Heart left ventricle (tissue), 16 donors: Measurements from ENCODE around the gene PTRH1. TPM values are rescaled to one million over a fixed set of nuclear protein-coding genes. Genes with fewer than 3 reads are reported as not detected.
A peak's percentile ranks its signal among the peaks of the same experiment; 100 is the strongest.

Source experiments
- ATAC-seq, 4 donors: fragments of 200-7000 bp; cut with Tn5 transposase; one replicate each; pipeline ENCODE4 v1.9.1; 2020 to 2022; ENCODE audit warnings: moderate library complexity in 4 of 4, mild to moderate bottlenecking in 3 of 4, moderate number of reproducible peaks in 1 of 4
- DNase-seq, 5 donors: peaks; one replicate each; pipeline ENCODE4 v3.0.0-alpha.2; 2020
- H3K27ac ChIP-seq, 12 donors: fragments of 200-600 bp; sonication (generic) in 4 of 12; one replicate each; pipeline versions ENCODE4 v1.5.0 to v1.8.0; 2016 to 2022; ENCODE audit warnings: mild to moderate bottlenecking in 2 of 12
- H3K27me3 ChIP-seq, 9 donors: fragments of 200-600 bp; sonication (generic) in 2 of 9; one replicate each; pipeline versions ENCODE4 v1.5.1 to v1.8.0; 2016 to 2022; ENCODE audit warnings: mild to moderate bottlenecking in 3 of 9
- H3K36me3 ChIP-seq, 9 donors: fragments of 200-600 bp; sonication (generic) in 2 of 9; one replicate each; pipeline versions ENCODE4 v1.5.0 to v1.8.0; 2018 to 2022; ENCODE audit warnings: mild to moderate bottlenecking in 2 of 9
- H3K4me1 ChIP-seq, 12 donors: fragments of 200-600 bp; sonication (generic) in 4 of 12; one replicate each; pipeline versions ENCODE4 v1.5.0 to v1.8.0; 2016 to 2022; ENCODE audit warnings: mild to moderate bottlenecking in 3 of 12
- H3K4me3 ChIP-seq, 12 donors: fragments of 200-600 bp; sonication (generic) in 4 of 12; one replicate each; pipeline versions ENCODE4 v1.5.0 to v1.8.0; 2017 to 2022; ENCODE audit warnings: mild to moderate bottlenecking in 9 of 12, moderate library complexity in 4 of 12
- H3K9me3 ChIP-seq, 12 donors: fragments of 200-600 bp; sonication (generic) in 4 of 12; one replicate each; pipeline versions ENCODE4 v1.5.0 to v1.8.0; 2016 to 2022; ENCODE audit warnings: mild to moderate bottlenecking in 1 of 12
- CTCF ChIP-seq, 12 donors: fragments of 200-600 bp; sonication (generic) in 4 of 12; IDR thresholded peaks; one replicate each; pipeline versions ENCODE4 v1.5.0 to v1.8.0; 2018 to 2022; ENCODE audit warnings: antibody characterized with exemption in 12 of 12, mild to moderate bottlenecking in 5 of 12
- POLR2A ChIP-seq, 2 donors: fragments of 450-650 bp; IDR thresholded peaks; one replicate each; pipeline ENCODE4 v1.6.1; 2017; ENCODE audit warnings: antibody characterized with exemption in 2 of 2, mild to moderate bottlenecking in 2 of 2, moderate library complexity in 2 of 2
- WGBS, 4 donors: extraction: QIAGEN DNeasy Blood & Tissue Kit in 2 of 4; methylation state at CpG; one replicate each; pipeline versions ENCODE4 v1.1.5 to v1.1.7; 2013 to 2018; 5-methylcytosine and 5-hydroxymethylcytosine counted together
- intact Hi-C, 10 donors: fragments of 100-400 bp; cut with DNase I; formaldehyde crosslinking; loops; one replicate each; pipeline versions ENCODE4 v1.11.1 to v1.14.2; 2022
- polyA plus RNA-seq, 2 donors: library from polyadenylated mRNA; stranded (reverse); fragments of 200-250 nt; gene quantifications; one replicate each; pipeline ENCODE4 v1.2.3, GENCODE V29; 2013
- total RNA-seq, 9 donors: library from RNA; depleted of rRNA in 2 of 9; stranded (reverse); fragments of >200 nt in 2 of 9; fragmentation: NEBNext Ultra II Directional in 3 of 9; extraction: Animal tissue kit (Norgen Biotek cat#: 25700) in 3 of 9; gene quantifications; one replicate each; pipeline versions ENCODE4 v1.1.0 to v1.2.4, GENCODE V29; 2016 to 2023
- donor health status: ischemic (EF 13 %, LVEDD 7.1; RV severe dilation, severe dysfunction).
- donor health status: healthy with polysubstance abuse.
- donor health status: DM: no; HTN: yes; CAD: no.
- donor health status: DM: no; HTN: no; CAD: no.
- donor health status: ischemic (EF 25% LVEDD 6.9; RV normal size, moderate dysfunction).
- donor health status: ischemic (EF 25% LVEDD 5.7; RV mildly dilated, moderate dysfunction).
- donor health status: healthy.
- donor health status: DM: yes; HTN: yes; CAD: no.
- donor health status: ischemic (EF 35%, LVEDD 5.7; RV mildly dilated, moderate dysfunction).
- donor health status: nonischemic (EF 11% LVEDD 7.7; RV severe dilation, severe dysfunction).
- donor health status: DM: yes; HTN: yes; CAD: no.
- donor health status: PGD.
- donor health status: ischemic (EF 29% LVEDD 5.4; RV normal size, mild dysfunction).
- donor health status: nonischemic (EF 23%, LVEDD 6.1; RV moderate dilation, normal function).

Gene PTRH1
- total and polyA plus RNA-seq, 11 donors = 7.3 to 44.7 (median 14.0) TPM

- H3K36me3 ChIP-seq = peaks cover 0 to 56% (median 33%) of the 10 kb centered on the region in 9 donors
- no peak overlapping the region for H3K4me3 ChIP-seq
- peaks cover 0 to 35% (median 14%) of the 10 kb centered on the region in 9 donors for H3K27me3 ChIP-seq
- peaks cover 6 to 50% (median 13%) of the 10 kb centered on the region in 12 donors for H3K4me1 ChIP-seq
- no peak for DNase-seq
- 64 to 66% (median 66%) methylated on average over 7 to 8 of the region's 8 CpGs for WGBS, 4 donors
- H3K27ac ChIP-seq = peak overlapping the region in 7 of 12 donors; percentile 51 to 81 (median 75)
- H3K9me3 ChIP-seq = no peaks in the 10 kb centered on the region
- TF ChIP-seq CTCF (IDR thresholded peaks at IDR 0.05) = no peak
- TF ChIP-seq POLR2A (IDR thresholded peaks at IDR 0.05) = no peak
- intact Hi-C loops = no loop called here
- no peak for ATAC-seq
These were observed 38.2 kb upstream of the PTRH1 start for GRCh38 chr9:127753622-127754021.

- ATAC-seq (no peak), DNase-seq (no peak)
- intact Hi-C loops = no loop called here
- Histone ChIP-seq H3K4me3 (no peak overlapping the region), H3K9me3 (no peaks in the 10 kb centered on the region), H3K27me3 (peaks cover 0 to 35% (median 14%) of the 10 kb centered on the region in 9 donors), H3K36me3 (peaks cover 0 to 56% (median 34%) of the 10 kb centered on the region in 9 donors), H3K4me1 (peaks cover 5 to 46% (median 13%) of the 10 kb centered on the region in 12 donors), H3K27ac (peak overlapping the region in 1 of 12 donors; percentile 29)
- TF ChIP-seq POLR2A (IDR thresholded peaks at IDR 0.05) (no peak), CTCF (IDR thresholded peaks at IDR 0.05) (no peak)
- 75 to 77% (median 76%) methylated on average over 8 of the region's 8 CpGs for WGBS, 4 donors
These were observed 37.7 kb upstream of the PTRH1 start for GRCh38 chr9:127753148-127753547.

- H3K27ac ChIP-seq = no peak overlapping the region
- DNase-seq (no peak), ATAC-seq (peak in 2 of 4 donors; percentile 31 to 33)
- H3K36me3 ChIP-seq = peaks cover 0 to 68% (median 49%) of the 10 kb centered on the region in 9 donors
- TF ChIP-seq POLR2A (IDR thresholded peaks at IDR 0.05) = no peak
- no peak for TF ChIP-seq CTCF (IDR thresholded peaks at IDR 0.05)
- H3K9me3 ChIP-seq = no peaks in the 10 kb centered on the region
- WGBS, 4 donors = 35 to 43% (median 37%) methylated on average over 10 of the region's 10 CpGs
- peaks cover 3 to 43% (median 10%) of the 10 kb centered on the region in 12 donors for H3K4me1 ChIP-seq
- intact Hi-C loops = no loop called here
- peaks cover 0 to 30% (median 14%) of the 10 kb centered on the region in 9 donors for H3K27me3 ChIP-seq
- H3K4me3 ChIP-seq = no peak overlapping the region
These were observed 36.0 kb upstream of the PTRH1 start for GRCh38 chr9:127751269-127752054.

GRCh38 chr9:127749090-127749787 lies 33.8 kb upstream of the PTRH1 start:
- no peak overlapping the region for H3K4me3 ChIP-seq
- peaks cover 0 to 10% (median 5%) of the 10 kb centered on the region in 9 donors for H3K27me3 ChIP-seq
- TF ChIP-seq POLR2A (IDR thresholded peaks at IDR 0.05) = no peak
- TF ChIP-seq CTCF (IDR thresholded peaks at IDR 0.05) = no peak
- ATAC-seq = no peak
- peaks cover 0 to 84% (median 64%) of the 10 kb centered on the region in 9 donors for H3K36me3 ChIP-seq
- no peak overlapping the region for H3K27ac ChIP-seq
- H3K4me1 ChIP-seq = peaks cover 0 to 23% (median 3%) of the 10 kb centered on the region in 12 donors
- H3K9me3 ChIP-seq = no peaks in the 10 kb centered on the region
- no peak for DNase-seq
- WGBS, 4 donors = 84 to 93% (median 87%) methylated on average over 17 to 26 of the region's 26 CpGs
- intact Hi-C loops = no loop called here
